ENCODE measurements around the gene KCNK7.
A peak's percentile ranks its signal among the peaks of the same experiment; 100 is the strongest.

Gene KCNK7

GRCh38 chr11:65625628-65626342, 30.2 kb upstream of the KCNK7 start:
- DNase-seq: peak; percentile 8

- DNase-seq: no peak
Observed at GRCh38 chr11:65624931-65625627, 29.5 kb upstream of the KCNK7 start.

- no peak for DNase-seq
Observed at GRCh38 chr11:65623852-65624616, 28.4 kb upstream of the KCNK7 start.

GRCh38 chr11:65623177-65623576, 27.6 kb upstream of the KCNK7 start:
- no peak for DNase-seq

- no peak for DNase-seq
Observed at GRCh38 chr11:65622011-65622410, 26.4 kb upstream of the KCNK7 start.

- no peak for DNase-seq
Observed at GRCh38 chr11:65621460-65621859, 25.9 kb upstream of the KCNK7 start.

GRCh38 chr11:65620666-65621065, 25.1 kb upstream of the KCNK7 start:
- no peak for DNase-seq

GRCh38 chr11:65619281-65619928, 23.8 kb upstream of the KCNK7 start:
- no peak for DNase-seq

- DNase-seq: no peak
Observed at GRCh38 chr11:65618763-65619162, 23.2 kb upstream of the KCNK7 start.

- no peak for DNase-seq
Observed at GRCh38 chr11:65617990-65618751, 22.6 kb upstream of the KCNK7 start.

- no peak for DNase-seq
Observed at GRCh38 chr11:65617136-65617850, 21.7 kb upstream of the KCNK7 start.

GRCh38 chr11:65616575-65617001, 21.0 kb upstream of the KCNK7 start:
- DNase-seq: no peak

- DNase-seq: no peak
Observed at GRCh38 chr11:65615950-65616574, 20.5 kb upstream of the KCNK7 start.

GRCh38 chr11:65615229-65615949, 19.8 kb upstream of the KCNK7 start, which contains the start of gene PCNX3:
Gene PCNX3 (plus strand): TSS chr11:65615776. CDS start chr11:65616312, 536 bp downstream.
- DNase-seq: peak; percentile 100

- DNase-seq: no peak
Observed at GRCh38 chr11:65613091-65613928, 17.7 kb upstream of the KCNK7 start.

GRCh38 chr11:65612691-65613090, 17.1 kb upstream of the KCNK7 start:
- no peak for DNase-seq

GRCh38 chr11:65611758-65612603, 16.4 kb upstream of the KCNK7 start:
- DNase-seq: no peak

GRCh38 chr11:65611028-65611757, 15.6 kb upstream of the KCNK7 start:
- no peak for DNase-seq

All from SHP77 treated with DMSO at 0.1 percent for 48 hours (cell line).